GM18861 (cell line): ENCODE results near the gene NDUFB8.
"Not testable (repeated sequence)": the region's sequence is repeated elsewhere in the genome, so short reads cannot be mapped to it uniquely, and the experiment has no call there.

Source experiments
- ATAC-seq: cut with Tn5 transposase; IDR thresholded peaks from one replicate; pipeline ENCODE4 v1.9.1; 2021; ENCODE audit not compliant: unreplicated experiment

NDUFB8 gene

DNA sequence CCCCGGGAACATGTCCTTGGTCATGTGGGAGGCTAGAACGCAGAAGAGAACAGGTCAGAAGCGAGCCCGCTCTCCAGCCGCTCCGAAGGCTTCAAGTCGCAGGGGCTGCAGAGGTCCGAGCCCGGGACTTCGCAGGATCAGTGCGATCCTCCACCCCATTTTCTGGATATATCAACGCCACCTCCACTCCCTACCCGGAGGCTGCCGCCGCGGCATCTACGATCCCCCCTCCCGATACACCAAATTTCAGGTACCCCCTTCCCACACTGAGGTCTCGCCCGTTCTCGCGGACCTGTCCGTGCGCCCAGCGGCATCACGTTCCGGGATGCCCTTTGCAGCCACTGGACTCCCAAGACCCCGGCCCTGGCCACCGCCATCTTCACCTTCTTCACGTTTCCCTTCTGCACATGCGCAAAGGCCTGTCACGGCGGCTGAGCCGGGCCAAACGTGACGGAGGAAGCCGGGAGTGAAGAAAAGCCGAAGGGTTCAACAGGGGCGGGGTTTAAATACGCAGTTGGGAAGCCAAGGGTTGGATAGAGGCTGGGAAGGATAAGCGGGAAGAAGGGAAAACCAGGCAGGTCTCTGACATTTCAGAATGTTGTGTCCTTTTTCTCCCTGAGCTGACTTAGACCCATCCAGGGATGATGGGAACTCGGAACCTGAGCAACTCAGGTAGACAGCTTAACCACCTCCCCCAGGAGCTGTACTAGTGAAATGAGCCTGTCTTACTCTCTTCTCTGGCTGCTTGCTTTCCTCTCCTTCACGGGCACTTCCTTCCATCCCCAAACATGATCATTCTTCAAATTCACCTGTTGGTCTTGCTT is at the start of gene NDUFB8:
Gene NDUFB8, minus strand, starts transcription at position 397 of the 824 bp plus-strand sequence. Its CDS starts 20 bp downstream, at position 377.
- ATAC-seq = no peak

DNA sequence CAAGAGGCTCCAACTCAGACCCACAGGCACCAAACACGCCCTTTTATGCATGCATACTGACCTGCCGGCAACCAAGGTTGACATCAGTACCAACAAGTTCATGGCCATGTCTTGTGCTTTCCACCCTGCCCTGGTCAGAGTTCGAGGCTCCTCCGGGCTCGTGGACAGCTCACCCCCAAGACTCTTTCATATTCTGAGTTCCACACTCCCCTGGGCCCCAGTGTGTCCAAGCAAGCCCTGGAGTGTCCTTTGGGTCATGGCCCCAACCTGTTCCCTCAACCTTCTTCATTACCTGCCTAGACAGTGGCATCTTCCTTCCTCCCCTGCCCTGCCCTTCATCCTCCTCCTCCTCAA is 46.6 kb upstream of the NDUFB8 start:
- ATAC-seq = no peak

DNA sequence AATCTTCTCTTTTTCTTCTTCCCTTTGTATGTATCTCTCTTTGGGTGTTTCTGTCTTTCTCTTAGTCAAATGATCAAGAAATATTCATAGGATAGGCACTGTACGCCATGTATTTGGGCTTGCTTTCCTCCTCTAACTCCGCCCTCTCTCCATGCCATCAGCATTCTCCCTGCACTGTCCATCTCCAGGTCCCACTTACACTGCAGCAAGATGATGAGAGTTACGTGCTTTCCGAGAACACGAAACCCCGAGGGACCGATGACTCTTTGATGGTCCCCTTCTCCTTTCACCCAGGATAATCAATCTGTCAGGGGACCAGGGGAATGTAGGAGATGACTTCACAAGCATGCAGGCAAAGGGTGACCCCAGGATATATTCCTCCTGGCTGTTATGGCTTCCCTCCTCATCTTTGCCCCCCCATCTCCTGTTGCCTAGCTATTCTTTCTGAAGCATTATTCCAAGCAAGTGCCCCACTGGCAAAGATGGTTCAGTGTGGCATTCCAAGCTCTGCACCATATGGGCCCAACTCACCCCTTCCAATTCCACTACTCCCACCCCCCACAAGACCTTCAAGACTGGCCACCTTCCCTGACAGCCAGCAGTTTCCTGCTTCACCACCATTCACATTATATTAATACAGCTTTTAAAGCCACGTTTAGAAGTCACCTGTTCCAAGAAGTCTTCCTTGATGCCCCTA is 46.1 kb upstream of the NDUFB8 start:
- ATAC-seq = no peak

DNA sequence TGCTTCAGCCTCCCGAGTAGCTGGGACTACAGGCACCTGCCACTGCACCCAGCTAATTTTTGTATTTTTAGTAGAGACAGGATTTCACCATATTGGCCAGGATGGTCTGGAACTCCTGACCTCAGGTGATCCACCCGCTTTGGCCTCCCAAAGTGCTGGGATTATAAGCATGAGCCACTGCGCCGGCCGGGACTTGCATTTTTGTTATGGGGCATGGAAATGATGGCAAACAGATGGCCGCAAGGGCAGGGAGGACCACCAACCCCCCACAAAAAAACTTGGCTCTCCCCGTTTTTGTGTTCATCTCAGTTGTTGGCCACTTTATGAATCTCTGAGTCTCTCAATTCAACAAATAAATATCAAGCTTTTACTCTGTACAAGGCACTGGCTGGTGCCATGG is 45.5 kb upstream of the NDUFB8 start:
- not testable (repeated sequence) for ATAC-seq

- no peak for ATAC-seq
Observed at GRCh38 chr10:100571084-100571856, 41.6 kb upstream of the NDUFB8 start.

DNA sequence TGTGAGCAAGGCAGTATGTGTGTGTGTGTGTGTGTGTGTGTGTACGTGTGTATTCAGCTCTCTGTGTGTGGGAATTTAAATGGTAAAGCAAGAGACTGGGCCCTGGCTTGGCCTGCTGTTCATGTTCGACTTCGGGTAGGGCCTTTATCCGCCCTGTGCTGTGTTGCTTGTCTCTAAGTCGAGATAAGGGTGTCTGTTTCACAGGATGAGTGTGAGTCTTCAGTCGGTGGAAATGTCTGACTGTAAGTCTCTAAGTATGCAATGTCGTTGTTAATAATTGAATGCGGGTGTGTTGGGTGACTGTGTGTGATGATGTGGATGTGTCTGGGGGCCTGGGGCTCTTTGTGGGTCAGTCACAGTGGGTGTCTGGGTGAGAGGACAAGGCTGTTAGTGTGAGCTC is 40.8 kb upstream of the NDUFB8 start:
- ATAC-seq = no peak

DNA sequence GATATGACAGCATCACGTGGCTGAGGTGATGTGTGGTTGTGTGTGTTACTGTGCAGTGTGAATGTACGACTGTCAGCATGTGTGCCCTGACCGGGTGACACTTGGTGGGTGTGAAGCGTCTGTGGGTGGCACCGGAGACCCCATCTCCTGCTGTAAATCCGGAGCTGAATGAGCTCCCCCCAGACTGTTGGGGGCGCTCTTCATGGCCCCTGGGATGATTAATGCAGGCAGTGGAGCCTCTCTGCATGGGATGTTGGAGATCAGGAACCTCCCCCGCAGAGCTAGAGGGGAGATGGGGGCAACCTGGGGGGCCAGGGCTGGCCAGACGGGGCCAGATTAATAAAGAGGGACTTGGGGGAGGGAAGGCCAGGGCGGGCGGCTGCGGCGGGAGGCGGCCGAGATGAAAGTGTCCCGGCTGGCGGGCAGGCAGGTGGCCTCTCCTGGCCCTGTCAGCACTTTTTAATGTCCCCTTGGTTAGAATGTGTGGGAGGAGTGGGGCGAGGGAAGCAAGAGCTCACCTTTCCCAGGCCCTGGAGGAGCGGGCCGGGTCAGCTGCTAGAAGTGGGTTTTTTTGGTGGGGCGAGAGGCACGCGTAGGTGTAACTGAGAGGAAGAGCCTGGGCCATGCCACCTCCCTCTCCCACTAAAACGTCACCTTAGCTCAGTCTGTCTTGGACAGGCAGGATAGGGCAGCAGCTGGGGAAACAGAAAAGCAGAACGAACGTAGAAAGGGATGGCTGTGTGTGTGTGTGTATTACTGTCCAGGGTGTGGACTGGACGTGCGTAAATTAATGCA is 40.2 kb upstream of the NDUFB8 start:
- no peak for ATAC-seq

DNA sequence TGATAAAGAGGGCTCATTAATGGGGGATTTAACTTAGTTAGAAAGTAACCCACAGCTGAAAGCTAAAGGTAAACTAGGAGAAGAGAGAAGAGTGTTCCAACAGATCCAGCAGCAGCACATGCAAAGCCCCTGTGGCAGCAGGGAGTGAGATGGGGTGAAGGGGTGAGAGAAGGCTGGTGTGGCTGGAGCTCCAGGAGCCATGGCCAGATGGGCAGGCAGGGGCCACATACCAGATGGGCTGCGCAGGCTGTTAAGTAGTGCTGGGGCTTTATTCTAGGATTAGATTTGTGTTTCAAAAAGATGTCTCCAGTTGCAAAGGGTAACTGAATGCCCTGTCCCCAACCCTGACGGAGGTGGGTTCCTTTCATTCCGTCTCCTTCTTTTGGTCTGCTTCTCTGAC is 39.2 kb upstream of the NDUFB8 start:
- ATAC-seq = no peak

- no peak for ATAC-seq
Observed at GRCh38 chr10:100567826-100568225, 38.2 kb upstream of the NDUFB8 start.

- no peak for ATAC-seq
Observed at GRCh38 chr10:100567249-100567648, 37.6 kb upstream of the NDUFB8 start.

GRCh38 chr10:100566561-100566960 is 36.9 kb upstream of the NDUFB8 start:
- ATAC-seq = no peak

GRCh38 chr10:100565206-100565985 is 35.7 kb upstream of the NDUFB8 start:
- no peak for ATAC-seq

DNA sequence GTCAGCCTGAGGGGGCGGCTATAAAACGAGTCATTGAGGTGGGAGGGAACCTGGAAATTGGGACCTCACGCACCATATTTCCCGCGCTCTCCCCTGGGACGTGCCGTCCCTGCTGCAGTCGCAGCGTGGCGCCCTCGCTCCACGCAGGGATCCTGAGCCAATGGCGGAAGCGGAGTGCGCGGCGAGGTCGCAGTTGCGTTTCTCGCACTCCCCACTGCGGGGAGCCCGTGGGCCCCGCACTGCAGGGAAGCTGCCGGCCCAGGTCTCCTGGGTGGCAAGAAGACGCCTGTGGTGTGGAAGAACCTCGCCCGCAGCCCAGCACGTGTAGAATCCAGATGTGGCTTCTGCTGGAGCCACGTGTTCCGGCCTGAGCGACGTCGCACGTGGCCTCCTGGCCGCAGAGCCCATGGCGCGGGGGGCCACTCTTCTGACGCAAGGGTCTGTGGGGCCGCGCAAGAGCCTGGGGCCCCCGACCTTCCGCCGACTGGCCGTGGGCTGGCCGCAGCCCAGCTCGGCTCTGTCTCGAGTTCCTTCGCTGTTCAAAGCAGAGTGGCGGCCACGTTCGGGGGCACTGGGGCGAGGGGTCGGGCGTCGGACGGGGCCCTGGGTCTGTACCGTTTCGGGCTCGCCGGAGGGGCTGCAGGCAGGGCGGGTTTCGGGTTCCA is 32.5 kb upstream of the NDUFB8 start:
- ATAC-seq = peak; percentile 76

DNA sequence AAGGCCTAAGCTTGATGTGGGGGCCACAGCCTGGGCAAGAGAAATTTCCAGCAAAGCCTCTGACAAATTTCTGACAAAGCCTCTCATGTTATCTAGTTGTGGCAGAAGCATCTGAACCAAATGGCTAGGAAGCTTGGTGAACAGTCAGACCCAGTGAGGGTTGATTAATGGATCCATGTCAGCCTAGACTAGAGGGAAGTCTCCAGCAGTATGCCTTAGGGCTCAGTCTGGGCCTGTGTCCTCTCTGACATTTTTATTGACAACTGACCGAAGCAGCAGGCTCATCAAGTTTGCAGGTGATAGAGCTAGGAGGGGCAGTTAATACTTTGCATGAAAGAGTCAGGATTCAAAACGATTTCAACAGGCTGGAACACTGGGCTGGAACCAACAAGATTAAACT is 31.3 kb upstream of the NDUFB8 start:
- ATAC-seq = no peak

DNA sequence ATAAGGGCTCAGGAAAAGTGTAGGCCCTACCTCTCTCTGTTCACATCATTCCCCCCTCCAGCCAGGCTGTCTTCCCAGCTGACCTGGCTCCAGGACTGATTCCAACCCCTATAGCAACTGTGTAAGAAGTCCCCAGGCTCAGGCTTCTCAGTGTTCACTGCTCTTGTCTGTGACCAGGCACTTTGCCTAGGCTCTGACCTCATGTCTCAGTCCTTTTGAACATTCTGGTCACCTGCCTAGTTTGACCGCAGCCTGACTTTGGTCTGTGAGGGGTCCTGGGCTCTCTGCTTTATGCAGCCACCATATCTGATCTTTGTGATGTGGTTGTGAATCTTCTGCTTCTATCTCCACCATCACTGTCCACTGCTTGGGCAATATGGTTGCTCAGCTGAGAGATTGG is 30.6 kb upstream of the NDUFB8 start:
- no peak for ATAC-seq

- no peak for ATAC-seq
Observed at GRCh38 chr10:100554902-100555301, 25.2 kb upstream of the NDUFB8 start.

DNA sequence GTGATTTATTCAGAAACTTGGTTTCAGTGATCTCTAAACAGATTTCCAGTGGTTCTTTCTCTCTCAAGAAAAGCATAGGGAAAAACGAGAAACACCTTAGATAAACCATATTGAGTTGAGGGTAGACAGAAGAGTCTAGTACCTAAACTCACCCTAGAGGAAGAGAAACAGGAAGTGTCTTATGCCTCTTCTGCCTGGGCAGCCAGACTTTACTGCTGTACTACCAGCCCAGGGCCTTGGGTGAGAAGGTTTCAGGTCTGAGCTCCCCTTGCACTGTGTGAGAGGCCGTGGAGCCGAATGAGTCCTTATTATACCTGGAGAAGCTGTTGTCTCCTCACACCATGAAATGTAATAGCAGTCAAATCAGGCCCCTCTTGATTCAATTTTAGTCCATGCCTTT is 24.3 kb upstream of the NDUFB8 start:
- no peak for ATAC-seq

DNA sequence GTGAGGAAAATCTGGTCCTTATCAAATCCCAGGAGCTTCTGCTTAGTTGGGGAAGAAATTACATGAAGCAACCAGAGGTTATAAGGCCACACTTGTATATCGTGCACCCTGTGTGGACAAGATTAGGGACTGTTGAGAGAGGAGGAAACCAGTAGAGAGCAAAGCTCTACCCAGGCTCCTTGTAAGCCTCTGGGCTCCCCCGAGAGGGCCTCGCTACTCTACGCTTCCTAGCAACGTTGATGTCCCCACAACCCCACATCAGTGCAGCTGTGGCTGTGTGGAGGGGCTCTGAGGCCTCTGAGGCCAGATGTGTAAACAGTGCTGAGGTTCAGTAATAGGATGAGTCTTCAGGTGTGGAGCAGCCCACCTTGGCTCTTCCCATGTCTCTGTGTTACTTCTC is 22.1 kb upstream of the NDUFB8 start:
- ATAC-seq = no peak

- no peak for ATAC-seq
Observed at GRCh38 chr10:100551196-100551595, 21.5 kb upstream of the NDUFB8 start.

DNA sequence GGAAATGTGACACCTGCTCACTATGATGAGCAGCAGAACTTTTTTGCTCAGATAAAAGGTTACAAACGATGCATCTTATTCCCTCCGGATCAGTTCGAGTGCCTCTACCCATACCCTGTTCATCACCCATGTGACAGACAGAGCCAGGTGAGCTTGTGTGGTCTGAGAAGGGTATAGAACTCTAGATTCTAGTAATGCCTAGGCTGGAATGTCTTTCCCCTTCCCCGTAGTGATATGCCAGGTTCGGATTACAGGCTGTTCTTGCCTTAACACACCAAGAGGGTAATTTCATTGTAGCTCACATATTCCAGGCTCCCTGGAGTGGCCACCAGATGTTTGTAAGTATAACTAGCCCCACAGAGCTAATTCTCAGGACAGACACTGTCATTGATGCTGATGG is 15.3 kb upstream of the NDUFB8 start:
- ATAC-seq = no peak
